HepG2 (cell line): ENCODE results near the gene FILIP1. TPM values are rescaled to one million over a fixed set of nuclear protein-coding genes. Genes with fewer than 3 reads are reported as not detected.

ENCODE experiments used
- ATAC-seq: fragments of 200-7000 bp; cut with Tn5 transposase; 3 replicates; pipeline ENCODE4 v1.9.1; 2020; ENCODE audit warnings: mild to moderate bottlenecking, moderate library complexity
- Bru-seq: library from RNA; stranded (reverse); fragments of 400-500 nt; gene quantifications from one replicate; lab custom pipeline; 2021; lab: Mats Ljungman, UMichigan
- BruChase-seq, 2 experiments: library from RNA; stranded (reverse); fragments of 400-500 nt; gene quantifications; one replicate each; lab custom pipeline; 2021; lab: Mats Ljungman, UMichigan
- BruUV-seq: library from RNA; stranded (reverse); fragments of 400-500 nt; replicated peaks from 2 replicates; lab custom pipeline; 2021; lab: Mats Ljungman, UMichigan
- CTCF ChIA-PET: fragments of 300-600 bp; formaldehyde crosslinking; extraction: SDS; loops from one replicate; lab custom pipeline; 2021; ENCODE audit warnings: low total read pairs, inconsistent platforms, low intra/inter-chr PET ratio; lab: Yijun Ruan, JAX
- POLR2A ChIA-PET: fragments of 350-600 bp; sonication (Branson Sonifier 250); formaldehyde crosslinking; loops from one replicate; lab custom pipeline; 2020; ENCODE audit warnings: antibody characterized with exemption, inconsistent platforms; lab: Yijun Ruan, JAX
- DNase-seq: peaks from one replicate; pipeline ENCODE4 v3.0.0-alpha.2; 2015; ENCODE audit warnings: low spot score
- FAIRE-seq: peaks from 3 replicates; lab custom pipeline; 2011; peaks lifted over from hg19 to GRCh38; lab: Jason Lieb, UNC
- H2AFZ ChIP-seq: one replicate; pipeline ENCODE4 v1.6.1; 2011; ENCODE audit warnings: low read length, inconsistent platforms
- H3K27ac ChIP-seq: fragments of 300-600 bp; 3 replicates; pipeline ENCODE4 v1.8.0; 2011; ENCODE audit warnings: mixed run types, mild to moderate bottlenecking, mixed read lengths, low read length, inconsistent platforms; ENCODE audit not compliant: insufficient read depth; ENCODE audit errors: extremely low read length
- H3K27me3 ChIP-seq, 2 experiments: fragments of 200-600 bp in 1 of 2; 2 replicates in 1 of 2; 3 replicates in 1 of 2; pipeline versions ENCODE4 v1.6.0 to v1.8.0; 2011; ENCODE audit warnings: low read length in 2 of 2, mild to moderate bottlenecking in 2 of 2, moderate library complexity in 2 of 2, inconsistent platforms in 1 of 2; ENCODE audit not compliant: insufficient read depth in 2 of 2, control insufficient read depth in 1 of 2
- H3K36me3 ChIP-seq, 2 experiments: fragments of 200-600 bp in 1 of 2; replicated peaks in 1 of 2; 2 replicates in 1 of 2; 3 replicates in 1 of 2; pipeline versions ENCODE4 v1.5.1 to v1.8.0; 2011; ENCODE audit warnings: low read length in 2 of 2, inconsistent platforms in 1 of 2; ENCODE audit not compliant: insufficient read depth in 2 of 2, control insufficient read depth in 1 of 2
- H3K4me1 ChIP-seq: 2 replicates; pipeline ENCODE4 v1.5.1; 2012; ENCODE audit warnings: low read length, inconsistent platforms; ENCODE audit not compliant: insufficient read depth
- H3K4me2 ChIP-seq: 2 replicates; pipeline ENCODE4 v1.6.0; 2011; ENCODE audit warnings: low read depth, low read length, inconsistent platforms
- H3K4me3 ChIP-seq, 3 experiments: fragments of 200-600 bp in 1 of 3; sonication (generic), shearing (Covaris generic) in 1 of 3; replicated peaks in 1 of 3; 2 replicates each; pipeline ENCODE4 v1.5.1; 2011 to 2016; ENCODE audit warnings: low read length in 3 of 3, inconsistent platforms in 2 of 3, low read depth in 2 of 3, mild to moderate bottlenecking in 2 of 3, control low read depth in 1 of 3, mixed read lengths in 1 of 3; ENCODE audit not compliant: insufficient read depth in 1 of 3
- H3K79me2 ChIP-seq: one replicate; pipeline ENCODE4 v1.6.1; 2011; ENCODE audit warnings: low read length, inconsistent platforms; ENCODE audit not compliant: insufficient read depth
- H3K9ac ChIP-seq: 2 replicates; pipeline ENCODE4 v1.6.0; 2011; ENCODE audit warnings: mild to moderate bottlenecking, low read depth, low read length, inconsistent platforms; ENCODE audit not compliant: insufficient read depth
- H3K9me3 ChIP-seq: 2 replicates; pipeline ENCODE4 v1.5.1; 2012; ENCODE audit warnings: mild to moderate bottlenecking, low read length
- H4K20me1 ChIP-seq: 2 replicates; pipeline ENCODE4 v1.6.0; 2011; ENCODE audit warnings: inconsistent platforms, mild to moderate bottlenecking, low read length, moderate library complexity; ENCODE audit not compliant: insufficient read depth
- AFF4 ChIP-seq: sonication (generic); formaldehyde crosslinking; IDR thresholded peaks from 2 replicates; pipeline ENCODE4 v1.4.0; 2020; ENCODE audit warnings: missing genetic modification reagents
- CENPX ChIP-seq: sonication (generic); formaldehyde crosslinking; IDR thresholded peaks from 2 replicates; pipeline ENCODE4 v1.9.0; 2021; ENCODE audit warnings: mild to moderate bottlenecking, missing genetic modification reagents, moderate library complexity
- HMGA1 ChIP-seq: sonication (generic); formaldehyde crosslinking; conservative IDR thresholded peaks from 2 replicates; pipeline ENCODE4 v1.4.0; 2020; ENCODE audit warnings: missing genetic modification reagents
- MXI1 ChIP-seq: IDR thresholded peaks from 3 replicates; pipeline ENCODE4 v1.6.1; 2012; ENCODE audit warnings: low read depth, low read length, inconsistent platforms, borderline replicate concordance
- POLR2AphosphoS2 ChIP-seq: IDR thresholded peaks from 2 replicates; pipeline ENCODE4 v1.6.1; 2011; ENCODE audit warnings: low read depth, low read length, improper control_type of control experiment
- PRMT3 ChIP-seq: sonication (generic); formaldehyde crosslinking; IDR thresholded peaks from 2 replicates; pipeline ENCODE4 v1.8.1; 2022; ENCODE audit warnings: low read depth, mild to moderate bottlenecking, moderate library complexity, missing genetic modification reagents, borderline replicate concordance
- SMARCE1 ChIP-seq: fragments of 450-650 bp; IDR thresholded peaks from 2 replicates; pipeline ENCODE4 v1.6.1; 2017; ENCODE audit warnings: borderline replicate concordance
- SOX6 ChIP-seq, 2 experiments: fragments of 450-650 bp in 1 of 2; sonication (generic) in 1 of 2; formaldehyde crosslinking in 1 of 2; IDR thresholded peaks; 2 replicates each; pipeline versions ENCODE4 v1.4.0 to v1.6.1; 2017 to 2020; ENCODE audit warnings: antibody characterized with exemption in 1 of 2, mild to moderate bottlenecking in 1 of 2, missing genetic modification reagents in 1 of 2
- TOE1 ChIP-seq: sonication (generic); formaldehyde crosslinking; IDR thresholded peaks from 2 replicates; pipeline ENCODE4 v1.4.0; 2020; ENCODE audit warnings: mild to moderate bottlenecking, missing genetic modification reagents
- ZNF230 ChIP-seq: sonication (generic); formaldehyde crosslinking; IDR thresholded peaks from 2 replicates; pipeline ENCODE4 v1.4.0; 2020; ENCODE audit warnings: mild to moderate bottlenecking, missing genetic modification reagents
- ZNF75D ChIP-seq: sonication (generic); formaldehyde crosslinking; IDR thresholded peaks from 2 replicates; pipeline ENCODE4 v1.8.1; 2023; ENCODE audit warnings: missing genetic modification reagents, mild to moderate bottlenecking, borderline replicate concordance
- WGBS: methylation state at CpG from one replicate; pipeline ENCODE4 v1.1.6; 2017; ENCODE audit warnings: low lambda C conversion rate; 5-methylcytosine and 5-hydroxymethylcytosine counted together
- in situ Hi-C: cut with HindIII; loops from 2 replicates; pipeline ENCODE4 v1.10.0; 2017; ENCODE audit warnings: low pct_unique_long_range_greater_than_20kb; ENCODE audit not compliant: extremely low pct_ligation_motif_present
- intact Hi-C: fragments of 100-400 bp; cut with micrococcal nuclease; formaldehyde crosslinking; loops from one replicate; pipeline ENCODE4 v1.10.0; 2022; ENCODE audit not compliant: unreplicated experiment
- long read RNA-seq, 2 experiments: library from RNA in 1 of 2; library from polyadenylated mRNA in 1 of 2; stranded (forward) in 1 of 2; unstranded in 1 of 2; transcript quantifications; one replicate each; pipeline ENCODE4 v2.0.0, GENCODE V29; 2019 to 2022
- polyA minus RNA-seq, 3 experiments: library from RNA; depleted of rRNA, polyadenylated mRNA; stranded (reverse); fragments of >200 nt; gene quantifications; 2 replicates each; pipeline ENCODE4 v1.2.3, GENCODE V29; 2011; ENCODE audit warnings: low replicate concordance in 1 of 3
- polyA plus RNA-seq, 8 experiments: library from polyadenylated mRNA; depleted of rRNA in 3 of 8; stranded (reverse) in 7 of 8; unstranded in 1 of 8; fragments of >200 nt; fragmentation: Illumina TruSeq in 4 of 8; extraction: Trizol in 4 of 8; gene quantifications; 2 replicates each; pipeline versions ENCODE4 v1.2.1 to v1.2.3, GENCODE V29; 2011 to 2016; ENCODE audit warnings: low read depth in 4 of 8, missing spikeins in 1 of 8, mixed read lengths in 1 of 8; ENCODE audit not compliant: insufficient read depth in 1 of 8
- total RNA-seq, 5 experiments: library from RNA; depleted of rRNA; stranded (reverse); fragments of >200 nt; fragmentation: Illumina TruSeq; extraction: Trizol; gene quantifications; 2 replicates each; pipeline ENCODE4 v1.2.3, GENCODE V29; 2016; ENCODE audit warnings: low read depth in 1 of 5

FILIP1 gene, protein sequence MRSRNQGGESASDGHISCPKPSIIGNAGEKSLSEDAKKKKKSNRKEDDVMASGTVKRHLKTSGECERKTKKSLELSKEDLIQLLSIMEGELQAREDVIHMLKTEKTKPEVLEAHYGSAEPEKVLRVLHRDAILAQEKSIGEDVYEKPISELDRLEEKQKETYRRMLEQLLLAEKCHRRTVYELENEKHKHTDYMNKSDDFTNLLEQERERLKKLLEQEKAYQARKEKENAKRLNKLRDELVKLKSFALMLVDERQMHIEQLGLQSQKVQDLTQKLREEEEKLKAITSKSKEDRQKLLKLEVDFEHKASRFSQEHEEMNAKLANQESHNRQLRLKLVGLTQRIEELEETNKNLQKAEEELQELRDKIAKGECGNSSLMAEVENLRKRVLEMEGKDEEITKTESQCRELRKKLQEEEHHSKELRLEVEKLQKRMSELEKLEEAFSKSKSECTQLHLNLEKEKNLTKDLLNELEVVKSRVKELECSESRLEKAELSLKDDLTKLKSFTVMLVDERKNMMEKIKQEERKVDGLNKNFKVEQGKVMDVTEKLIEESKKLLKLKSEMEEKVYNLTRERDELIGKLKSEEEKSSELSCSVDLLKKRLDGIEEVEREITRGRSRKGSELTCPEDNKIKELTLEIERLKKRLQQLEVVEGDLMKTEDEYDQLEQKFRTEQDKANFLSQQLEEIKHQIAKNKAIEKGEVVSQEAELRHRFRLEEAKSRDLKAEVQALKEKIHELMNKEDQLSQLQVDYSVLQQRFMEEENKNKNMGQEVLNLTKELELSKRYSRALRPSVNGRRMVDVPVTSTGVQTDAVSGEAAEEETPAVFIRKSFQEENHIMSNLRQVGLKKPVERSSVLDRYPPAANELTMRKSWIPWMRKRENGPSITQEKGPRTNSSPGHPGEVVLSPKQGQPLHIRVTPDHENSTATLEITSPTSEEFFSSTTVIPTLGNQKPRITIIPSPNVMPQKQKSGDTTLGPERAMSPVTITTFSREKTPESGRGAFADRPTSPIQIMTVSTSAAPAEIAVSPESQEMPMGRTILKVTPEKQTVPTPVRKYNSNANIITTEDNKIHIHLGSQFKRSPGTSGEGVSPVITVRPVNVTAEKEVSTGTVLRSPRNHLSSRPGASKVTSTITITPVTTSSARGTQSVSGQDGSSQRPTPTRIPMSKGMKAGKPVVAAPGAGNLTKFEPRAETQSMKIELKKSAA (N-terminal part only)
- not detected in 2 replicates for total RNA-seq (2016; rRNA removed; fragmentation: Illumina TruSeq; extraction: Trizol)
- not detected in 2 replicates for total RNA-seq (2016; cell fraction: cytosol; rRNA removed; fragmentation: Illumina TruSeq; extraction: Trizol; ENCODE audit: low read depth)
- total RNA-seq (2016; cell fraction: insoluble cytoplasmic fraction; rRNA removed; fragmentation: Illumina TruSeq; extraction: Trizol), result not detected in 2 replicates
- not detected in 2 replicates for total RNA-seq (2016; cell fraction: membrane; rRNA removed; fragmentation: Illumina TruSeq; extraction: Trizol)
- total RNA-seq (2016; cell fraction: nucleus; rRNA removed; fragmentation: Illumina TruSeq; extraction: Trizol), result not detected in 2 replicates
- not detected in 2 replicates for polyA plus RNA-seq (2011; rRNA removed)
- polyA plus RNA-seq (2011; cell fraction: cytosol; rRNA removed), result not detected in 2 replicates
- not detected in 2 replicates for polyA plus RNA-seq (2011; cell fraction: nucleus; rRNA removed)
- polyA plus RNA-seq (2012), result 0.01 and 0.04 TPM in 2 replicates
- not detected in 2 replicates for polyA plus RNA-seq (2016; cell fraction: cytosol; fragmentation: Illumina TruSeq; extraction: Trizol; ENCODE audit: low read depth)
- polyA plus RNA-seq (2016; cell fraction: insoluble cytoplasmic fraction; fragmentation: Illumina TruSeq; extraction: Trizol; ENCODE audit: low read depth), result not detected in 2 replicates
- not detected in 2 replicates for polyA plus RNA-seq (2016; cell fraction: membrane; fragmentation: Illumina TruSeq; extraction: Trizol; ENCODE audit: low read depth)
- not detected in 2 replicates for polyA plus RNA-seq (2016; cell fraction: nucleus; fragmentation: Illumina TruSeq; extraction: Trizol; ENCODE audit: insufficient read depth, low read depth)
- polyA minus RNA-seq (2011; rRNA and poly(A)+ RNA removed; ENCODE audit: low replicate concordance), result not detected in 2 replicates
- polyA minus RNA-seq (2011; cell fraction: cytosol; rRNA and poly(A)+ RNA removed), result not detected in 2 replicates
- not detected in 2 replicates for polyA minus RNA-seq (2011; cell fraction: nucleus; rRNA and poly(A)+ RNA removed)
- percentile 6 among the genes with signal in this experiment for Bru-seq, nascent RNA
- percentile 3 among the genes with signal in this experiment for BruChase-seq, experiment 1, labeled RNA remaining after a 6-hour chase
- percentile 5 among the genes with signal in this experiment for BruChase-seq, experiment 2, labeled RNA remaining after a 2-hour chase
- long read RNA-seq, experiment 1, result 0 reads
- long read RNA-seq, experiment 2, result 0 reads

GRCh38 chr6:75493400-75494064 lies at the start of gene FILIP1:
Gene FILIP1 (minus strand): TSS chr6:75493800. CDS start chr6:75414972, 78,828 bp downstream.
- H3K9ac ChIP-seq, result no peak within 1 kb of the TSS
- DNase-seq, result no peak
- intact Hi-C loops (no loop called here), in situ Hi-C loops (no loop called here)
- no peak for ATAC-seq
- H3K4me3 ChIP-seq, result no peak within 1 kb of the TSS
- BruUV-seq, result no TSS peak
- no peaks in the 10 kb centered on the region for H3K79me2 ChIP-seq
- H3K27me3 ChIP-seq, result peaks cover 0 to 3% of the 10 kb centered on the region in 2 experiments; a peak in 1 of 5 replicates
- no peaks in the 10 kb centered on the region for H3K36me3 ChIP-seq
- no peaks in the 10 kb centered on the region for H3K9me3 ChIP-seq
- no peak for FAIRE-seq
- H2AFZ ChIP-seq, result no peak within 1 kb of the TSS
- H3K27ac ChIP-seq, result no peak within 1 kb of the TSS
- H3K4me2 ChIP-seq, result no peak within 1 kb of the TSS
- POLR2A ChIA-PET, result no interaction called here
- WGBS, result 24% methylated on average over 10 of the region's 10 CpGs
- no peaks in the 10 kb centered on the region for H3K4me1 ChIP-seq
- CTCF ChIA-PET, result no interaction called here
- H4K20me1 ChIP-seq, result no peaks in the 10 kb centered on the region
- TF ChIP-seq AFF4 (CRISPR knock-in tag), result no peak
- TF ChIP-seq SOX6 (IDR thresholded peaks at IDR 0.05), result no peak
- no peak for TF ChIP-seq SOX6 (CRISPR knock-in tag; IDR thresholded peaks at IDR 0.05)
- TF ChIP-seq POLR2AphosphoS2, result no peak
- no peak for TF ChIP-seq TOE1 (CRISPR knock-in tag)
- no peak for TF ChIP-seq ZNF230
- no peak for TF ChIP-seq MXI1
- no peak for TF ChIP-seq PRMT3 (CRISPR knock-in tag)
- no peak for TF ChIP-seq CENPX (CRISPR knock-in tag)
- TF ChIP-seq ZNF75D, result no peak
- TF ChIP-seq HMGA1 (CRISPR knock-in tag), result no peak
- no peak for TF ChIP-seq SMARCE1
